ENCODE measurements around the gene MARCHF2. TPM values are rescaled to one million over a fixed set of nuclear protein-coding genes. Genes with fewer than 3 reads are reported as not detected.

Gene MARCHF2
- total and polyA plus RNA-seq, 2 donors (not counting 1 experiment from before 2014, with no cell fraction given): 22.9 to 52.6 TPM

- H3K4me1 ChIP-seq (ENCODE audit: control insufficient read depth in 2 of 2, insufficient read depth in 2 of 2, low read length in 2 of 2): peaks cover 57 to 72% of the 10 kb centered on the region in 2 donors
- H3K4me3 Mint-ChIP-seq: peak overlapping the region; percentile 30
Measured at GRCh38 chr19:8451885-8452284, 38.8 kb downstream of the MARCHF2 start.

More at GRCh38 chr19:8451885-8452284, 38.8 kb downstream of the MARCHF2 start:
- DNase-seq (no peak), ATAC-seq (ENCODE audit: low read depth) (no peak)
- H2AFZ ChIP-seq (ENCODE audit: insufficient read depth, low read depth, low read length, poor library complexity, severe bottlenecking): no peak overlapping the region
- WGBS (ENCODE audit: insufficient coverage): 100% methylated on average over 1 of the region's 3 CpGs
- peaks cover 99% of the 10 kb centered on the region for H3K79me2 ChIP-seq (ENCODE audit: control insufficient read depth, insufficient read depth, low read length)
- peaks cover 4 to 70% of the 10 kb centered on the region in 2 experiments for H3K36me3 ChIP-seq (replicated peaks in 1 of 2; ENCODE audit: control extremely low read depth in 1 of 2, control insufficient read depth in 1 of 2, extremely low read depth in 1 of 2, insufficient read depth in 2 of 2, low read length in 1 of 2)
- ChIA-PET CTCF (interaction anchor here (1.6 kb wide), 2 partner anchors 16 to 127 kb away, joined by 3 to 5 read pairs; no protein-coding TSS in a partner anchor), POLR2A (no interaction called here)
- Mint-ChIP-seq H3K9me3 (ENCODE audit: insufficient read depth) (no peaks in the 10 kb centered on the region), H3K27me3 (no peaks in the 10 kb centered on the region), H3K4me1 (peaks cover 79% of the 10 kb centered on the region), H3K27ac (peak overlapping the region; percentile 44)
- peak overlapping the region; percentile 10 for H3K4me2 ChIP-seq (replicated peaks; ENCODE audit: low read depth, low read length, poor library complexity, severe bottlenecking)
- TF ChIP-seq CTCF (IDR thresholded peaks at IDR 0.05): no peak
- TF ChIP-seq EZH2 (IDR thresholded peaks at IDR 0.05; ENCODE audit: borderline replicate concordance, insufficient read depth, low read depth, low read length, poor library complexity, severe bottlenecking): no peak
- H4K20me1 ChIP-seq (ENCODE audit: control insufficient read depth, insufficient read depth, low read length, poor library complexity, severe bottlenecking): peaks cover 98% of the 10 kb centered on the region
- H3K9me3 ChIP-seq (ENCODE audit: control extremely low read depth in 1 of 3, control insufficient read depth in 2 of 3, insufficient read depth in 1 of 3, low read length in 2 of 3): no peaks in the 10 kb centered on the region
- H3K27me3 ChIP-seq (replicated peaks in 1 of 4; ENCODE audit: control extremely low read depth in 1 of 4, control insufficient read depth in 3 of 4, insufficient read depth in 4 of 4, low read length in 3 of 4): no peaks in the 10 kb centered on the region
- H3K4me3 ChIP-seq (ENCODE audit: control extremely low read depth in 1 of 5, extremely low read depth in 1 of 5, insufficient read depth in 1 of 5, low read depth in 2 of 5, low read length in 4 of 5): no peak overlapping the region
- intact Hi-C loops (cut with micrococcal nuclease): no loop called here
- H3K9ac ChIP-seq (ENCODE audit: low read length): no peak overlapping the region
- no peak overlapping the region for H3K27ac ChIP-seq (ENCODE audit: low read length in 2 of 2)
